Progenitor cell of endocrine pancreas (in vitro differentiated cells): ENCODE results near the gene ANKMY1. TPM values are rescaled to one million over a fixed set of nuclear protein-coding genes. Genes with fewer than 3 reads are reported as not detected.

ENCODE experiments used
- DNase-seq: peaks from one replicate; pipeline ENCODE4 v3.0.0; 2021; ENCODE audit warnings: low spot score; ENCODE audit not compliant: unreplicated experiment
- H3K27ac Mint-ChIP-seq: 2 replicates; pipeline ENCODE4 v1.8.0; 2021; ENCODE audit warnings: mild to moderate bottlenecking, moderate library complexity, mixed read lengths
- H3K27me3 Mint-ChIP-seq: 2 replicates; pipeline ENCODE4 v1.8.0; 2021; ENCODE audit warnings: mixed read lengths
- H3K36me3 Mint-ChIP-seq: 2 replicates; pipeline ENCODE4 v1.8.0; 2022; ENCODE audit warnings: mixed read lengths; ENCODE audit not compliant: insufficient read depth
- H3K4me1 Mint-ChIP-seq: 2 replicates; pipeline ENCODE4 v1.8.0; 2021; ENCODE audit warnings: low read depth, mixed read lengths
- H3K4me3 Mint-ChIP-seq: 2 replicates; pipeline ENCODE4 v1.8.0; 2021; ENCODE audit warnings: low read depth, mild to moderate bottlenecking, moderate library complexity, mixed read lengths
- H3K9me3 Mint-ChIP-seq: 2 replicates; pipeline ENCODE4 v1.8.0; 2021; ENCODE audit warnings: low read depth, mixed read lengths
- long read RNA-seq: library from polyadenylated mRNA; unstranded; transcript quantifications from one replicate; pipeline ENCODE4 v2.0.0, GENCODE V29; 2020
- total RNA-seq: library from RNA; stranded (reverse); gene quantifications from 2 replicates; pipeline ENCODE4 v1.2.1, GENCODE V29; 2021
- TF ChIP-seq, protein P1 (sequence below): fragments of 200-600 bp; sonication (generic); IDR thresholded peaks from one replicate; pipeline ENCODE4 v1.5.0; 2021; ENCODE audit warnings: antibody characterized with exemption, mild to moderate bottlenecking; ENCODE audit not compliant: unreplicated experiment

Gene ANKMY1, protein sequence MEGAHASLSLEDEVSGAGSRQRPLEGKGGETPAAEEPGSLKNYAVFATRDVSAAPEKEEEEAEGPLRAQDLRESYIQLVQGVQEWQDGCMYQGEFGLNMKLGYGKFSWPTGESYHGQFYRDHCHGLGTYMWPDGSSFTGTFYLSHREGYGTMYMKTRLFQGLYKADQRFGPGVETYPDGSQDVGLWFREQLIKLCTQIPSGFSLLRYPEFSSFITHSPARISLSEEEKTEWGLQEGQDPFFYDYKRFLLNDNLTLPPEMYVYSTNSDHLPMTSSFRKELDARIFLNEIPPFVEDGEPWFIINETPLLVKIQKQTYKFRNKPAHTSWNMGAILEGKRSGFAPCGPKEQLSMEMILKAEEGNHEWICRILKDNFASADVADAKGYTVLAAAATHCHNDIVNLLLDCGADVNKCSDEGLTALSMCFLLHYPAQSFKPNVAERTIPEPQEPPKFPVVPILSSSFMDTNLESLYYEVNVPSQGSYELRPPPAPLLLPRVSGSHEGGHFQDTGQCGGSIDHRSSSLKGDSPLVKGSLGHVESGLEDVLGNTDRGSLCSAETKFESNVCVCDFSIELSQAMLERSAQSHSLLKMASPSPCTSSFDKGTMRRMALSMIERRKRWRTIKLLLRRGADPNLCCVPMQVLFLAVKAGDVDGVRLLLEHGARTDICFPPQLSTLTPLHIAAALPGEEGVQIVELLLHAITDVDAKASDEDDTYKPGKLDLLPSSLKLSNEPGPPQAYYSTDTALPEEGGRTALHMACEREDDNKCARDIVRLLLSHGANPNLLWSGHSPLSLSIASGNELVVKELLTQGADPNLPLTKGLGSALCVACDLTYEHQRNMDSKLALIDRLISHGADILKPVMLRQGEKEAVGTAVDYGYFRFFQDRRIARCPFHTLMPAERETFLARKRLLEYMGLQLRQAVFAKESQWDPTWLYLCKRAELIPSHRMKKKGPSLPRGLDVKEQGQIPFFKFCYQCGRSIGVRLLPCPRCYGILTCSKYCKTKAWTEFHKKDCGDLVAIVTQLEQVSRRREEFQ
- total RNA-seq: 29.0 and 29.2 TPM in 2 replicates
- long read RNA-seq, full-length matches to known transcripts: 9 of 22 reads
- long read RNA-seq, partial matches to known transcripts: 1 of 22 reads
- long read RNA-seq, other reads (novel, unspliced or antisense): 12 of 22 reads

DNA sequence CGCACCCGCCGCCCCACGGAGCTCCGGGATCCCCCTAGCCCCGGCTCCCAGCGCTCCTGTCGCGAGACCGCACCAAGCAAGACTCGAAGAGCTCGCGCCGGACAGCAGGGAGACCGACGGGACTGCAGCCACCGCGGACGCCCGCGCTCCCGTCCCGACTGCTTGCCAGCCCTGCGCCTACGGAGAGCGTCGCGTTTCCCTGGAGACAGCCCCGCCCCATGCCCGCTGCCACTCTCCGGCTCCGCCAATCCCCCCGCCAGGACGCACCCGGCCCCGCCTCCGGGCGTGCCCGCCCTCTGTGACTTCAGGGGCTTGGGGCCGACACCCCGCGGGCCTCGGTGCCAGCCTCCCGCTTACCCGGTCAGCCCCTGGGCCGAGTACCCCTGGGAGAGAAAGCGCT, at the start of gene ANKMY1:
TSS of gene ANKMY1 (minus strand) at position 181 of the 400 bp plus-strand sequence. CDS start 653 bp downstream, outside the sequence.
- TF ChIP-seq, protein P1, sequence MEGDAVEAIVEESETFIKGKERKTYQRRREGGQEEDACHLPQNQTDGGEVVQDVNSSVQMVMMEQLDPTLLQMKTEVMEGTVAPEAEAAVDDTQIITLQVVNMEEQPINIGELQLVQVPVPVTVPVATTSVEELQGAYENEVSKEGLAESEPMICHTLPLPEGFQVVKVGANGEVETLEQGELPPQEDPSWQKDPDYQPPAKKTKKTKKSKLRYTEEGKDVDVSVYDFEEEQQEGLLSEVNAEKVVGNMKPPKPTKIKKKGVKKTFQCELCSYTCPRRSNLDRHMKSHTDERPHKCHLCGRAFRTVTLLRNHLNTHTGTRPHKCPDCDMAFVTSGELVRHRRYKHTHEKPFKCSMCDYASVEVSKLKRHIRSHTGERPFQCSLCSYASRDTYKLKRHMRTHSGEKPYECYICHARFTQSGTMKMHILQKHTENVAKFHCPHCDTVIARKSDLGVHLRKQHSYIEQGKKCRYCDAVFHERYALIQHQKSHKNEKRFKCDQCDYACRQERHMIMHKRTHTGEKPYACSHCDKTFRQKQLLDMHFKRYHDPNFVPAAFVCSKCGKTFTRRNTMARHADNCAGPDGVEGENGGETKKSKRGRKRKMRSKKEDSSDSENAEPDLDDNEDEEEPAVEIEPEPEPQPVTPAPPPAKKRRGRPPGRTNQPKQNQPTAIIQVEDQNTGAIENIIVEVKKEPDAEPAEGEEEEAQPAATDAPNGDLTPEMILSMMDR: no peak
- DNase-seq: peak; percentile 65
- Mint-ChIP-seq H3K4me1 (peaks cover 9% of the 10 kb centered on the region), H3K36me3 (peaks cover 1% of the 10 kb centered on the region), H3K27ac (peak within 1 kb of the TSS; percentile 56), H3K4me3 (peak within 1 kb of the TSS; percentile 49), H3K27me3 (peaks cover 3% of the 10 kb centered on the region), H3K9me3 (no peaks in the 10 kb centered on the region)

DNA sequence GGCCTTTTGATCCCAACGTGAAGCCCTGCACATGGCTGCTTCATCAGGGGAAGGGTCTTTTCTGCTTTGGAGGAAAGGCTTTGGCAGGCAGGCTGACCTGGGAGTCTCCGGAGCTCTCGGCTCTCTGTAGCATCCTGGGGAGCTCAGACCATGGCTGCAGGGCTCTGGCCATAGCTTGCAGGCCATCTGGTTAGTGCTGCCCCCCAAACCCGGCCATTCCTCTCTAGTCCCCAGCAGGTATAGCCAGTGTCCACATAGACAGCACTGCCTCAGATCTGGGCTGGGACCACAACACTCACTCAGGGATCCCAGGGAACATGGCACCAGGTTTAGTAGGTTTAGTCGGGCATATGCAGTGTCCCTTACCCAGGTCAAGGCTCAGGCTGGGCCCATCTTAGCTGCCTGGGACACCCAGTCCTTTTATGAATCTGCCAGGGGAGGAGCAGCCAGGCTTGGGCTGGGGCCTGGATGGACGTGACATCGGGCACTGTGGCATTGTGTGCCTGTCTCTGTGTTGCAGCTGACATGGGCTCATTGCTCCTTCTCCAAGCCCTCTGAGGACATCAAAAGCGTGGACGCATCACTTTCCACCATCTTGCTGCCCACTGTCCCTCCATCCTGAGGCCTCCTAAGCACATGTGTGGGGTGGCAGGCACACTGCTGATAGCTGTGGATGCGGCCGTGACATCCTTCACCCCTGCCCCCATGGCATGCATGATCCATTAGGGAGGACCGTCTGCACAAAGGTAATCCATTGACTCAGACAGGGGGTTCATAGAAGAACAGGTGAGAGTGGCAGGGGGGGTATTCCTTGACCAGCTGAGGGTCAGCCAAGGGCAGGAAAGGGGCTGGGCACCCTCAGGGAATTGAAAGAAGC, 48.3 kb upstream of the ANKMY1 start:
- no peak for DNase-seq
- no peaks in the 10 kb centered on the region for H3K9me3 Mint-ChIP-seq

DNA sequence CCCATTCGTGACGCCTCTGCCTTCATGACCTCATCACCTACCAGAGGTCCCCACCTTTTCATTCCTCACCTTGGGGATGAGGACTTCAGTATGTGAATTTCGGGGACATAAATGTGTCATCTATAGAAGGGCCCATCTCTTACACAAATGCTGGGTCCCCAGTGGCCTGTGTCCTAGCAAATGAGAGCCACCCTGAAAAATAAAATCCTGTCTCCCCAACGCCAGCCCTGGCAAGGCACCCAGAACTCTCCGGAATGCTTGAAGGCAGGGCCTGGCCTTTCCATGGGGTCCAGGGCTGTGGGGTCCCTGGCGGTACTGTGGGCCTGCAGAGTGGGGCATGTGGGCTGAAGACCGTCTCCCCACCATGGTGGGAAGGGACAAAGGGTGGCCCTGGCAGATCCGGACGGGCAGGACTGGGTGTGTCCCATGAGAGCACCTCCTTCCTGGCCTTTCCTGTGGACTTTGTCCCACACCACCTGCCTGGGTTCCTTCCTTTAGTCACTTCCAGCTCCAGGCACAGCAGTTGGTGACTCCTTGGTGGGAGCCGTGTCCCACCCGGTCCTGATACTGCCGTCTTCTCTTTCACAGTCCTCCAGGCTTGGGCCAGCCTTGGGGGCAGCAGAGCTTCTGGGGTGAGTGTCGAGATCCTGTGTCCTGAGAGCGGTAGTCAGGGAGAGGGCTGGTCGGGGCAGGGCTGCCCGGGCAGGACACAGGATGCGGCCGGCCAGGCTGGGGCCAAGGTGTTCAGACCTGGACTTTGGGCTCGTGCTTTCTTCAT, 47.3 kb upstream of the ANKMY1 start:
- H3K9me3 Mint-ChIP-seq: no peaks in the 10 kb centered on the region
- no peak for DNase-seq
- no peak overlapping the region for H3K4me3 Mint-ChIP-seq
- H3K27me3 Mint-ChIP-seq: no peaks in the 10 kb centered on the region
- TF ChIP-seq, protein P1: no peak
- H3K36me3 Mint-ChIP-seq: no peaks in the 10 kb centered on the region
- peaks cover 5% of the 10 kb centered on the region for H3K4me1 Mint-ChIP-seq
- no peak overlapping the region for H3K27ac Mint-ChIP-seq

More for the DNA sequence above, 48.3 kb upstream of the ANKMY1 start:
- TF ChIP-seq, protein P1: no peak
- Mint-ChIP-seq H3K27me3 (no peaks in the 10 kb centered on the region), H3K4me3 (no peak overlapping the region), H3K4me1 (peaks cover 5% of the 10 kb centered on the region), H3K36me3 (no peaks in the 10 kb centered on the region), H3K27ac (no peak overlapping the region)

DNA sequence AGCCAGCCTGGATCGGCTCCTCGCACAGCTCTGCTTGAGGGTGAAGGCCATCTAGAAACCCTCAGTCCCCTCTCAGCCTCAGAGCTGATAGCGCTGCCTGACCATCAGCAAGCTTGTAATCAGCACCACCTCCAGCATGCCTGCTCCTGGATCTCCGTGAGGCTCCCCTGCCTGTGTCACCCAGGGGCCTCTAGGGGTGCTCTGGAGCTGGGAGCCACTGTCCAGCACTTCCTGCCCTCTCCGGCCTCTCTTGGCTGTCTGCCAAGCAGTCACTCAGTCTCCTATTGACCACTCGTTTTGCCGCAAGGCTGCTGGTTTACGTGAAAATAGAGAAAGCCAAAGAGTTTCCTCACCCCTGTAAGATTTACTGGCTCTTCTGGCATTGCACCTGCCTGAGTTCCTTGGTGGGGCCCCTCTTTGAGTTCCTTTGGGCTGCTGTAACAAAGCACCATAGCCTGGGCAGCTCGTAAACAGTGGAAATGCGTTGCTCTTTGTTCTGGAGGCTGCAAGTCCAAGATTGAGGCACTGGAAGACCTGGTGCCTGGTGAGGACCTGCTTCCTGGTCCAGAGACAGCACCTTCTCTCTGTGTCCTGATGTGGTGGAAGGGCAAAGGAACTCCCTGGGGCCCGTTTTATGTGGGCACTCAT, 46.6 kb upstream of the ANKMY1 start:
- Mint-ChIP-seq H3K9me3 (no peaks in the 10 kb centered on the region), H3K27me3 (no peaks in the 10 kb centered on the region), H3K4me3 (peak overlapping the region; percentile 40), H3K4me1 (peaks cover 5% of the 10 kb centered on the region), H3K36me3 (peaks cover 2% of the 10 kb centered on the region), H3K27ac (no peak overlapping the region)
- TF ChIP-seq, protein P1: peak; percentile 67
- DNase-seq: peak; percentile 44
